Transverse colon (tissue), 4 donors: Measurements from ENCODE around the gene PAX1. TPM values are rescaled to one million over a fixed set of nuclear protein-coding genes. Genes with fewer than 3 reads are reported as not detected.

Source experiments
- DNase-seq: peaks from one replicate; pipeline ENCODE4 v3.0.0-alpha.2; 2019
- H3K27ac ChIP-seq, 4 donors: fragments of 200-600 bp; sonication (generic); 2 replicates each; pipeline ENCODE4 v1.5.1; 2016 to 2018; ENCODE audit warnings: inconsistent platforms in 4 of 4
- H3K27me3 ChIP-seq: fragments of 200-600 bp; sonication (generic); 2 replicates; pipeline ENCODE4 v1.5.1; 2017; ENCODE audit warnings: inconsistent platforms
- H3K36me3 ChIP-seq, 4 donors: fragments of 200-600 bp; sonication (generic); 2 replicates each; pipeline ENCODE4 v1.5.1; 2017 to 2019; ENCODE audit warnings: inconsistent platforms in 4 of 4
- H3K4me1 ChIP-seq, 4 donors: fragments of 200-600 bp; sonication (generic); 2 replicates each; pipeline ENCODE4 v1.5.1; 2017 to 2020; ENCODE audit warnings: inconsistent platforms in 4 of 4
- H3K4me3 ChIP-seq, 4 donors: fragments of 200-600 bp; sonication (generic); 1 replicate in 1 of 4; 2 replicates in 3 of 4; pipeline versions ENCODE4 v1.5.1 to v1.6.1; 2017 to 2019; ENCODE audit warnings: inconsistent platforms in 4 of 4
- H3K9me3 ChIP-seq, 2 donors: fragments of 200-600 bp; sonication (generic); 2 replicates each; pipeline ENCODE4 v1.5.1; 2017 to 2019; ENCODE audit warnings: inconsistent platforms in 2 of 2
- CTCF ChIP-seq, 5 experiments: fragments of 200-600 bp in 3 of 5; fragments of 450-650 bp in 2 of 5; sonication (generic) in 3 of 5; IDR thresholded peaks; 1 replicate in 2 of 5; 2 replicates in 3 of 5; pipeline ENCODE4 v1.5.1; 2016 to 2017; ENCODE audit warnings: antibody characterized with exemption in 5 of 5, inconsistent platforms in 3 of 5, mild to moderate bottlenecking in 2 of 5, moderate library complexity in 1 of 5
- EP300 ChIP-seq: sonication (generic); formaldehyde crosslinking; IDR thresholded peaks from one replicate; pipeline ENCODE4 v1.6.1; 2017; ENCODE audit warnings: antibody characterized with exemption, low read depth
- POLR2A ChIP-seq: fragments of 450-650 bp; IDR thresholded peaks from one replicate; pipeline ENCODE4 v1.6.1; 2016; ENCODE audit warnings: antibody characterized with exemption, mild to moderate bottlenecking, moderate library complexity
- POLR2AphosphoS5 ChIP-seq, 3 donors: sonication (generic); formaldehyde crosslinking; IDR thresholded peaks; one replicate each; pipeline ENCODE4 v1.6.1; 2016; ENCODE audit warnings: antibody characterized with exemption in 3 of 3
- WGBS, 2 donors: methylation state at CpG; one replicate each; pipeline ENCODE4 v1.1.5; 2018; ENCODE audit warnings: low coverage in 1 of 2; 5-methylcytosine and 5-hydroxymethylcytosine counted together
- in situ Hi-C, 4 donors: fragments of 200-750 bp; cut with MboI; loops; one replicate each; pipeline versions ENCODE4 v1.15.0 to v1.15.1; 2017; ENCODE audit warnings: low sequenced_read_pairs in 3 of 4, low pct_ligation_motif_present in 1 of 4, low pct_unique_long_range_greater_than_20kb in 1 of 4
- intact Hi-C: fragments of 100-400 bp; cut with DNase I; formaldehyde crosslinking; loops from one replicate; pipeline ENCODE4 v1.15.1; 2023; ENCODE audit warnings: low total_unique reads
- total RNA-seq, 4 donors: library from RNA; depleted of rRNA; stranded (reverse); fragments of >200 nt; gene quantifications; one replicate each; pipeline ENCODE4 v1.1.0, GENCODE V29; 2016

Gene PAX1
- total RNA-seq, 4 donors from 2014 or later = not detected

- TF ChIP-seq POLR2AphosphoS5 (IDR thresholded peaks at IDR 0.05) (no peak), CTCF (IDR thresholded peaks at IDR 0.05) (no peak)
Observed at GRCh38 chr20:21729316-21729715, 23.9 kb downstream of the PAX1 start.

DNA sequence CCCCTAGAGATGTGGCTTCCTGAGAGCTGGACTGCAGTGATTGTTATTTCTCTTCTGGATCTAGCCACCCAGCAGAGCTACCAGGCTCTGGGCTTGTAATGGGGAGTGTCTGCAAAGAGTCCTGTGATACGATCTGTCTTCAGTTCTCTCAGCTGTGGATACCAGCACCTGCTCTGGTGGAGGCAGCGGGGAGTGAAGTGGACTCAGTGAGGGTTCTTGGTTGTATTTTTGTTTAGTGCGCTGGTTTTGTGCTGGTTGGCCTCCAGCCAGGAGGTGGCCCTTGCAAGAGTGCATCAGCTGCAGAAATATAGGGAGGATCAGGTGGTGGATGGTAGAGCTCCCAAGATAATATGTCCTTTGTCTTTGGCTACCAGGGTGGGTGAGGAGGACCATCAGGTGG, 33.7 kb downstream of the PAX1 start:
- no peak for TF ChIP-seq EP300
- TF ChIP-seq CTCF (IDR thresholded peaks at IDR 0.05) = no peak
- TF ChIP-seq POLR2A = no peak
- no peak for TF ChIP-seq POLR2AphosphoS5 (IDR thresholded peaks at IDR 0.05)
- H3K27ac ChIP-seq = no peak overlapping the region
- WGBS, 2 donors = 86% methylated on average over 3 of the region's 3 CpGs; no CpG with 5 or more reads in 1 of the 2 donors

More at GRCh38 chr20:21729316-21729715, 23.9 kb downstream of the PAX1 start:
- Histone ChIP-seq H3K36me3 (no peaks in the 10 kb centered on the region), H3K27me3 (no peaks in the 10 kb centered on the region), H3K27ac (no peak overlapping the region), H3K9me3 (no peaks in the 10 kb centered on the region), H3K4me1 (no peaks in the 10 kb centered on the region), H3K4me3 (no peak overlapping the region)
- WGBS, 2 donors = 90 to 100% methylated on average over 1 to 15 of the region's 15 CpGs
- intact Hi-C loops (no loop called here), in situ Hi-C loops (no loop called here)
- DNase-seq = no peak

DNA sequence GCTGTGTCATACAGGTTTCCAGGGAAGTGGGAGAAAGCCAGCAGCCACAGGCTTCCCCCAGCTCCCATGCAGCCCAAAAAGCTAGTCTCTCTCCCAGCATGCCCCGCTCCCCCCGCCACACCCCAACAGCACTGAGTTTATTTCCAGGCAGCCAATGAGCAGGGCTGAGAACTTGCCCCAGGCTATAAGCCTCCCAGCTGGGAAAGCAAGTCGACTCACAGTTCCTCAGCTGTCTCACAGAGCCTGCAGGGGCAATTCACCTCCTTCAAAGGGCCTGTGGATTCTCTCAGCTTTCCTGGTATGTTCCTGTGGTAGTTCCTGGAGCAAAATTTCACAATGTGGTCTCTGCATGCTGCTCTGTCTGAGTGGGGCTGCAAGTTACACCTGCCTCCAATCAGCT, 34.2 kb downstream of the PAX1 start:
- no peaks in the 10 kb centered on the region for H3K4me1 ChIP-seq
- H3K36me3 ChIP-seq = no peaks in the 10 kb centered on the region
- H3K27me3 ChIP-seq = no peaks in the 10 kb centered on the region
- no peaks in the 10 kb centered on the region for H3K9me3 ChIP-seq
- in situ Hi-C loops (no loop called here), intact Hi-C loops (no loop called here)
- H3K27ac ChIP-seq = no peak overlapping the region
- H3K4me3 ChIP-seq = no peak overlapping the region
- TF ChIP-seq CTCF (IDR thresholded peaks at IDR 0.05) = no peak
- TF ChIP-seq EP300 = no peak
- no peak for TF ChIP-seq POLR2AphosphoS5 (IDR thresholded peaks at IDR 0.05)
- no peak for TF ChIP-seq POLR2A
- DNase-seq = no peak
- 82 to 100% methylated on average over 2 to 3 of the region's 3 CpGs for WGBS, 2 donors

More for the DNA sequence above, 33.7 kb downstream of the PAX1 start:
- Histone ChIP-seq H3K36me3 (no peaks in the 10 kb centered on the region), H3K9me3 (no peaks in the 10 kb centered on the region), H3K27me3 (no peaks in the 10 kb centered on the region), H3K4me3 (no peak overlapping the region), H3K4me1 (no peaks in the 10 kb centered on the region)
- no peak for DNase-seq
- intact Hi-C loops (no loop called here), in situ Hi-C loops (no loop called here)

- Histone ChIP-seq H3K9me3 (no peaks in the 10 kb centered on the region), H3K27ac (no peak overlapping the region), H3K4me3 (no peak overlapping the region), H3K36me3 (no peaks in the 10 kb centered on the region), H3K4me1 (no peaks in the 10 kb centered on the region), H3K27me3 (no peaks in the 10 kb centered on the region)
- in situ Hi-C loops = no loop called here
- DNase-seq = no peak
- intact Hi-C loops = no loop called here
- TF ChIP-seq POLR2AphosphoS5 (IDR thresholded peaks at IDR 0.05) (no peak), CTCF (IDR thresholded peaks at IDR 0.05) (no peak), EP300 (no peak), POLR2A (no peak)
Observed at GRCh38 chr20:21741266-21741665, 35.8 kb downstream of the PAX1 start.
